Brain microvascular endothelial cell (primary cell): ENCODE results near the gene SLC15A4.

ENCODE experiments used
- DNase-seq: peaks from one replicate; pipeline ENCODE4 v3.0.0-alpha.2; 2020
- H3K27ac ChIP-seq: fragments of 250-450 bp; sonication (Bioruptor Pico); 2 replicates; pipeline ENCODE4 v1.5.1; 2020; ENCODE audit warnings: mild to moderate bottlenecking, moderate library complexity
- H3K27me3 ChIP-seq: fragments of 250-450 bp; sonication (Bioruptor Pico); replicated peaks from 2 replicates; pipeline ENCODE4 v1.5.1; 2020; ENCODE audit warnings: mild to moderate bottlenecking
- H3K36me3 ChIP-seq: fragments of 250-450 bp; sonication (Bioruptor Pico); replicated peaks from 2 replicates; pipeline ENCODE4 v1.5.1; 2020; ENCODE audit warnings: mild to moderate bottlenecking
- H3K4me3 ChIP-seq: 2 replicates; pipeline ENCODE4 v1.5.1; 2011; ENCODE audit warnings: low read depth, mild to moderate bottlenecking, control low read depth, low read length, moderate library complexity
- in situ Hi-C: cut with HindIII; loops from 2 replicates; pipeline ENCODE4 v1.10.0; 2017; ENCODE audit warnings: low sequenced_read_pairs, low pct_ligation_motif_present
- TF ChIP-seq, protein P1 (sequence below): IDR thresholded peaks from 2 replicates; pipeline ENCODE4 v1.5.1; 2011; ENCODE audit warnings: low read depth, mild to moderate bottlenecking, moderate library complexity, low read length, control low read depth, inconsistent platforms; ENCODE audit errors: missing control alignments

Gene SLC15A4

GRCh38 chr12:128833418-128833817, 9.7 kb upstream of the SLC15A4 start:
- no peak overlapping the region for H3K27ac ChIP-seq
- TF ChIP-seq, protein P1, sequence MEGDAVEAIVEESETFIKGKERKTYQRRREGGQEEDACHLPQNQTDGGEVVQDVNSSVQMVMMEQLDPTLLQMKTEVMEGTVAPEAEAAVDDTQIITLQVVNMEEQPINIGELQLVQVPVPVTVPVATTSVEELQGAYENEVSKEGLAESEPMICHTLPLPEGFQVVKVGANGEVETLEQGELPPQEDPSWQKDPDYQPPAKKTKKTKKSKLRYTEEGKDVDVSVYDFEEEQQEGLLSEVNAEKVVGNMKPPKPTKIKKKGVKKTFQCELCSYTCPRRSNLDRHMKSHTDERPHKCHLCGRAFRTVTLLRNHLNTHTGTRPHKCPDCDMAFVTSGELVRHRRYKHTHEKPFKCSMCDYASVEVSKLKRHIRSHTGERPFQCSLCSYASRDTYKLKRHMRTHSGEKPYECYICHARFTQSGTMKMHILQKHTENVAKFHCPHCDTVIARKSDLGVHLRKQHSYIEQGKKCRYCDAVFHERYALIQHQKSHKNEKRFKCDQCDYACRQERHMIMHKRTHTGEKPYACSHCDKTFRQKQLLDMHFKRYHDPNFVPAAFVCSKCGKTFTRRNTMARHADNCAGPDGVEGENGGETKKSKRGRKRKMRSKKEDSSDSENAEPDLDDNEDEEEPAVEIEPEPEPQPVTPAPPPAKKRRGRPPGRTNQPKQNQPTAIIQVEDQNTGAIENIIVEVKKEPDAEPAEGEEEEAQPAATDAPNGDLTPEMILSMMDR = no peak
- H3K36me3 ChIP-seq = no peaks in the 10 kb centered on the region
- H3K27me3 ChIP-seq = no peaks in the 10 kb centered on the region
- DNase-seq = no peak
- in situ Hi-C loops = no loop called here
- H3K4me3 ChIP-seq = no peak overlapping the region

DNA sequence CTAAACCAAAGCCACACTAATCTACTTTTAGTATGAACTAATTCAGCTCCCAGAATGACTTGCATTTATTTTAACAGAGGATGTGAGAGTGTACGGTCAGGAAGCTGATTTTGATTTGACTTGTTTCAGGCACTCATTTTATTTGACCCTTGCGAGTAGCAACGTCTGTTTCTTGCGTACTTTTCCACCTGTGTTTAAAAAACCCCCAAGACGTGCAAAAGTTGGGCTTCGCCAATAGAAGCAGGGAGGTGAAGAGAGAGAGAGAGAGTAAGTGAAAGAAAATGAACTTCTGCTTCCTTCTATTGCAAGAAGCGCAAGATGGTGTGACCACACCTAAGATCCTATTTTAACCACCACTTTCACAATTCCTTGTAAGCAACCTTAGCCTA, 6.7 kb upstream of the SLC15A4 start:
- DNase-seq = no peak

DNA sequence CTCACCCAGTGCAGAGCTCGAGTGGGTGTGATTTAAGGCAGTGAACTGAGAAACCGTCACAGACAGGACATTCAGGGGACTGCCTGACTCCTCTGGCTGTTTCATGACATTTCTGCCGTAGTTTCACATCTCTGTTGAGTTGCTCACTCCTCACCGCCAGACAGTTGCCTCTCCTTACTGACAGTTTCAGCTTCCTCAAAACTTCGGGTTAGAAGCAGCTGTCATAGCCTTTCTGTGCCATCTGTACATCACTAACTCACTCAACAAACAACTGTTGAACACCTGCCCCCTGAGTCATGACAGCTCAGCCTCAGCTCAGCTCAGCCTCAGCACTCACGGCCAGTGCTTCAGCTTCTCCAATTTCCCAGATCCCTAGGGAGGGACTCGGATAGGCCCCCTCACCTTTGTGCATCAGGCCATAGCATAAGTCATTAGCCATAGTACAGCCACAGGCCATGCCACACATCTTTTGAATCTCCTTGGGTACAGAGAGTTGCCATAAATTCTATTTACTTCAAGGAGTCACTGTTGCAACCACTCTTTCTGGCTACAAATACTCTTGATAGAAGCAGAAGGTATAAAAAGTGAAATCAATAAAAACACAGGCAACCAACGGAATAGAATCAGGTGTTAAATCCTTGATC, 6.2 kb upstream of the SLC15A4 start:
- in situ Hi-C loops = no loop called here
- no peak overlapping the region for H3K4me3 ChIP-seq
- H3K27me3 ChIP-seq = no peaks in the 10 kb centered on the region
- H3K36me3 ChIP-seq = no peaks in the 10 kb centered on the region
- TF ChIP-seq, protein P1 = no peak
- no peak overlapping the region for H3K27ac ChIP-seq
- no peak for DNase-seq

More for the DNA sequence above, 6.7 kb upstream of the SLC15A4 start:
- in situ Hi-C loops = no loop called here
- Histone ChIP-seq H3K4me3 (no peak overlapping the region), H3K36me3 (no peaks in the 10 kb centered on the region), H3K27ac (no peak overlapping the region), H3K27me3 (no peaks in the 10 kb centered on the region)
- TF ChIP-seq, protein P1 = no peak

DNA sequence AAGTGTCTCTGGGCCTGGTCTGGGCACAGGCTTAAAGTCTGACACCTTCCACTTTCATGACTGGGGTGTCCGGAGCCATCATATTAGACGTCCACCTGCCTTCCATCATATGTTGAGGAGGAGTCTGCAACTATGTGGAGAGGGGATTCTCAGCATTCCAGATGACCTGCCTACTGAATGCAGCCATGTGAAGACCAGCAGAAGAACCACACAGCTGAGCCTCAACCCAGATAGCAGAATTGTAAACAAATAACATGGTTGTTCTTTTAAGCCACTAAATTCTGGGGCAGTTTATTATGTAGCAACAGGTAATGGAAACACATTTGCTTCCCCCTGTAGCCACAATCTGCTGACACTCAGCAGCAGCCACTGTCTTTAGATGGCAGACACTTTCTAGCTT, 4.0 kb upstream of the SLC15A4 start:
- Histone ChIP-seq H3K4me3 (no peak overlapping the region), H3K27ac (no peak overlapping the region), H3K27me3 (no peaks in the 10 kb centered on the region), H3K36me3 (no peaks in the 10 kb centered on the region)
- TF ChIP-seq, protein P1 = no peak
- in situ Hi-C loops = no loop called here
- no peak for DNase-seq

- no peak overlapping the region for H3K4me3 ChIP-seq
- in situ Hi-C loops = no loop called here
- DNase-seq = no peak
- H3K36me3 ChIP-seq = peaks cover 4% of the 10 kb centered on the region
- H3K27me3 ChIP-seq = no peaks in the 10 kb centered on the region
- TF ChIP-seq, protein P1 = no peak
- H3K27ac ChIP-seq = no peak overlapping the region
These were observed 2.1 kb upstream of the SLC15A4 start for GRCh38 chr12:128825835-128826234.
